ENCODE results near the gene WHRN. TPM values are rescaled to one million over a fixed set of nuclear protein-coding genes. Genes with fewer than 3 reads are reported as not detected.
A peak's percentile ranks its signal among the peaks of the same experiment; 100 is the strongest.

WHRN gene
- total RNA-seq, 2 experiments from 2014 or later = 4.6 to 5.8 TPM

- Mint-ChIP-seq H3K9me3 (no peaks in the 10 kb centered on the region), H3K4me1 (peaks cover 27% of the 10 kb centered on the region), H3K27me3 (peaks cover 23% of the 10 kb centered on the region), H3K27ac (no peak overlapping the region), H3K4me3 (peak overlapping the region; percentile 61), H3K36me3 (no peaks in the 10 kb centered on the region)
- no peak for DNase-seq
These were observed 2.3 kb downstream of the WHRN start for GRCh38 chr9:114503009-114503408.

- Mint-ChIP-seq H3K4me3 (no peak overlapping the region), H3K36me3 (no peaks in the 10 kb centered on the region), H3K27me3 (peaks cover 15% of the 10 kb centered on the region), H3K27ac (no peak overlapping the region), H3K9me3 (no peaks in the 10 kb centered on the region), H3K4me1 (peaks cover 34% of the 10 kb centered on the region)
- no peak for DNase-seq
These were observed 3.2 kb downstream of the WHRN start for GRCh38 chr9:114501796-114502682.

GRCh38 chr9:114500697-114501292, 4.5 kb downstream of the WHRN start:
- Mint-ChIP-seq H3K36me3 (no peaks in the 10 kb centered on the region), H3K27me3 (peaks cover 4% of the 10 kb centered on the region), H3K4me1 (peaks cover 32% of the 10 kb centered on the region), H3K27ac (no peak overlapping the region), H3K9me3 (no peaks in the 10 kb centered on the region), H3K4me3 (no peak overlapping the region)
- DNase-seq = no peak

- peaks cover 30% of the 10 kb centered on the region for H3K4me1 Mint-ChIP-seq
These were observed 5.2 kb downstream of the WHRN start for GRCh38 chr9:114499941-114500696.

GRCh38 chr9:114499528-114499927, 5.7 kb downstream of the WHRN start:
- H3K36me3 Mint-ChIP-seq = no peaks in the 10 kb centered on the region
- H3K4me1 Mint-ChIP-seq = peaks cover 32% of the 10 kb centered on the region
- no peak overlapping the region for H3K27ac Mint-ChIP-seq
- no peak overlapping the region for H3K4me3 Mint-ChIP-seq
- H3K27me3 Mint-ChIP-seq = no peaks in the 10 kb centered on the region
- no peak for DNase-seq
- H3K9me3 Mint-ChIP-seq = no peaks in the 10 kb centered on the region

More at GRCh38 chr9:114499941-114500696, 5.2 kb downstream of the WHRN start:
- Mint-ChIP-seq H3K36me3 (no peaks in the 10 kb centered on the region), H3K9me3 (no peaks in the 10 kb centered on the region), H3K4me3 (no peak overlapping the region), H3K27ac (no peak overlapping the region), H3K27me3 (no peaks in the 10 kb centered on the region)
- no peak for DNase-seq

GRCh38 chr9:114497727-114498382, 7.4 kb downstream of the WHRN start:
- Mint-ChIP-seq H3K27me3 (no peaks in the 10 kb centered on the region), H3K27ac (no peak overlapping the region), H3K4me3 (no peak overlapping the region), H3K36me3 (no peaks in the 10 kb centered on the region), H3K9me3 (no peaks in the 10 kb centered on the region), H3K4me1 (peaks cover 32% of the 10 kb centered on the region)
- no peak for DNase-seq

- Mint-ChIP-seq H3K27ac (no peak overlapping the region), H3K27me3 (no peaks in the 10 kb centered on the region)
These were observed 8.0 kb downstream of the WHRN start for GRCh38 chr9:114497236-114497635.

GRCh38 chr9:114496011-114496410, 9.3 kb downstream of the WHRN start:
- H3K27me3 Mint-ChIP-seq = no peaks in the 10 kb centered on the region
- H3K4me3 Mint-ChIP-seq = no peak overlapping the region
- no peak for DNase-seq
- peaks cover 2% of the 10 kb centered on the region for H3K36me3 Mint-ChIP-seq
- H3K27ac Mint-ChIP-seq = no peak overlapping the region
- peaks cover 20% of the 10 kb centered on the region for H3K4me1 Mint-ChIP-seq
- no peaks in the 10 kb centered on the region for H3K9me3 Mint-ChIP-seq

More at GRCh38 chr9:114497236-114497635, 8.0 kb downstream of the WHRN start:
- DNase-seq = no peak
- H3K36me3 Mint-ChIP-seq = peaks cover 2% of the 10 kb centered on the region
- H3K9me3 Mint-ChIP-seq = no peaks in the 10 kb centered on the region
- peaks cover 26% of the 10 kb centered on the region for H3K4me1 Mint-ChIP-seq
- no peak overlapping the region for H3K4me3 Mint-ChIP-seq

GRCh38 chr9:114494776-114495569, 10.3 kb downstream of the WHRN start:
- Mint-ChIP-seq H3K4me3 (no peak overlapping the region), H3K27ac (peak overlapping the region; percentile 2), H3K36me3 (peaks cover 2% of the 10 kb centered on the region), H3K4me1 (peaks cover 20% of the 10 kb centered on the region), H3K9me3 (no peaks in the 10 kb centered on the region), H3K27me3 (no peaks in the 10 kb centered on the region)
- no peak for DNase-seq

- H3K27me3 Mint-ChIP-seq = no peaks in the 10 kb centered on the region
- no peaks in the 10 kb centered on the region for H3K9me3 Mint-ChIP-seq
- peaks cover 2% of the 10 kb centered on the region for H3K36me3 Mint-ChIP-seq
- peak overlapping the region; percentile 26 for H3K27ac Mint-ChIP-seq
- peaks cover 20% of the 10 kb centered on the region for H3K4me1 Mint-ChIP-seq
- DNase-seq = no peak
- no peak overlapping the region for H3K4me3 Mint-ChIP-seq
These were observed 11.6 kb downstream of the WHRN start for GRCh38 chr9:114493521-114494184.

GRCh38 chr9:114492991-114493390, 12.3 kb downstream of the WHRN start:
- no peak for DNase-seq
- H3K9me3 Mint-ChIP-seq = no peaks in the 10 kb centered on the region
- H3K36me3 Mint-ChIP-seq = peaks cover 2% of the 10 kb centered on the region
- H3K27ac Mint-ChIP-seq = no peak overlapping the region
- H3K4me1 Mint-ChIP-seq = peaks cover 20% of the 10 kb centered on the region
- no peak overlapping the region for H3K4me3 Mint-ChIP-seq
- H3K27me3 Mint-ChIP-seq = no peaks in the 10 kb centered on the region

GRCh38 chr9:114491430-114492003, 13.8 kb downstream of the WHRN start:
- no peaks in the 10 kb centered on the region for H3K9me3 Mint-ChIP-seq
- no peak for DNase-seq
- H3K36me3 Mint-ChIP-seq = peaks cover 2% of the 10 kb centered on the region
- no peak overlapping the region for H3K27ac Mint-ChIP-seq
- H3K27me3 Mint-ChIP-seq = no peaks in the 10 kb centered on the region
- no peak overlapping the region for H3K4me3 Mint-ChIP-seq
- H3K4me1 Mint-ChIP-seq = peaks cover 17% of the 10 kb centered on the region

GRCh38 chr9:114489928-114490327, 15.3 kb downstream of the WHRN start:
- Mint-ChIP-seq H3K27me3 (no peaks in the 10 kb centered on the region), H3K27ac (no peak overlapping the region), H3K36me3 (peaks cover 2% of the 10 kb centered on the region), H3K4me1 (peaks cover 27% of the 10 kb centered on the region), H3K9me3 (no peaks in the 10 kb centered on the region), H3K4me3 (no peak overlapping the region)
- no peak for DNase-seq
